GM21737 (cell line): Measurements from ENCODE around the gene LSM8.
A peak's percentile ranks its signal among the peaks of the same experiment; 100 is the strongest.
"Not testable (repeated sequence)": the region's sequence is repeated elsewhere in the genome, so short reads cannot be mapped to it uniquely, and the experiment has no call there.

Source experiments
- ATAC-seq: cut with Tn5 transposase; IDR thresholded peaks from one replicate; pipeline ENCODE4 v1.9.1; 2021; ENCODE audit warnings: mild to moderate bottlenecking, moderate library complexity; ENCODE audit not compliant: unreplicated experiment

Gene LSM8

GRCh38 chr7:118183786-118184564 lies at the start of gene LSM8:
TSS of gene LSM8 (plus strand) at chr7:118184164. CDS start at chr7:118184224, 60 bp downstream.
- peak; percentile 98 for ATAC-seq

- ATAC-seq, result not testable (repeated sequence)
Measured at GRCh38 chr7:118134420-118134819, 49.5 kb upstream of the LSM8 start.

GRCh38 chr7:118140468-118140867 lies 43.5 kb upstream of the LSM8 start:
- no peak for ATAC-seq

GRCh38 chr7:118142012-118142411 lies 42.0 kb upstream of the LSM8 start:
- no peak for ATAC-seq

- ATAC-seq, result no peak
Measured at GRCh38 chr7:118148930-118149329, 35.0 kb upstream of the LSM8 start.

GRCh38 chr7:118149394-118149793 lies 34.6 kb upstream of the LSM8 start:
- ATAC-seq, result no peak

- no peak for ATAC-seq
Measured at GRCh38 chr7:118151671-118152070, 32.3 kb upstream of the LSM8 start.

GRCh38 chr7:118152149-118152548 lies 31.8 kb upstream of the LSM8 start:
- ATAC-seq, result no peak

GRCh38 chr7:118152654-118153053 lies 31.3 kb upstream of the LSM8 start:
- no peak for ATAC-seq

GRCh38 chr7:118153551-118154177 lies 30.3 kb upstream of the LSM8 start:
- no peak for ATAC-seq

GRCh38 chr7:118158766-118159165 lies 25.2 kb upstream of the LSM8 start:
- no peak for ATAC-seq

GRCh38 chr7:118169146-118169545 lies 14.8 kb upstream of the LSM8 start:
- no peak for ATAC-seq

- no peak for ATAC-seq
Measured at GRCh38 chr7:118175740-118176139, 8.2 kb upstream of the LSM8 start.

GRCh38 chr7:118179191-118179590 lies 4.8 kb upstream of the LSM8 start:
- no peak for ATAC-seq

- no peak for ATAC-seq
Measured at GRCh38 chr7:118182593-118183427, 1.2 kb upstream of the LSM8 start.

- peak; percentile 4 for ATAC-seq
Measured at GRCh38 chr7:118183428-118183785, 557 bp upstream of the LSM8 start.

GRCh38 chr7:118184565-118184940 lies 589 bp downstream of the LSM8 start:
- no peak for ATAC-seq

- ATAC-seq, result no peak
Measured at GRCh38 chr7:118185163-118185860, 1.3 kb downstream of the LSM8 start.

GRCh38 chr7:118186501-118186900 lies 2.5 kb downstream of the LSM8 start:
- no peak for ATAC-seq

GRCh38 chr7:118194571-118194970 lies 10.6 kb downstream of the LSM8 start:
- ATAC-seq, result no peak

GRCh38 chr7:118195837-118196474 lies 12.0 kb downstream of the LSM8 start:
- peak; percentile 77 for ATAC-seq
